Parathyroid adenoma (tissue), 2 donors: ENCODE data around the gene PGM5.

Experiments
- H2AFZ ChIP-seq: fragments of 300-600 bp; sonication (generic); one replicate; pipeline ENCODE4 v1.7.0; 2017; ENCODE audit warnings: antibody characterized with exemption, mild to moderate bottlenecking
- H3K27ac ChIP-seq: fragments of 300-600 bp; sonication (generic); one replicate; pipeline ENCODE4 v1.7.0; 2017
- H3K27me3 ChIP-seq: fragments of 300-600 bp; sonication (generic); one replicate; pipeline ENCODE4 v1.7.0; 2017; ENCODE audit warnings: low read length; ENCODE audit not compliant: control insufficient read depth, insufficient read depth
- H3K36me3 ChIP-seq: fragments of 300-600 bp; sonication (generic); one replicate; pipeline ENCODE4 v1.7.0; 2017; ENCODE audit warnings: low read length; ENCODE audit not compliant: control insufficient read depth, insufficient read depth
- H3K4me1 ChIP-seq: fragments of 300-600 bp; sonication (generic); one replicate; pipeline ENCODE4 v1.7.0; 2017; ENCODE audit warnings: control low read depth
- H3K4me2 ChIP-seq: fragments of 300-600 bp; sonication (generic); one replicate; pipeline ENCODE4 v1.7.0; 2017; ENCODE audit warnings: low read length
- H3K4me3 ChIP-seq: fragments of 300-600 bp; sonication (generic); one replicate; pipeline ENCODE4 v1.7.0; 2017; ENCODE audit warnings: low read depth, low read length
- H3K79me2 ChIP-seq: fragments of 300-600 bp; sonication (generic); one replicate; pipeline ENCODE4 v1.7.0; 2017; ENCODE audit warnings: control low read depth
- H3K9ac ChIP-seq: fragments of 300-600 bp; sonication (generic); one replicate; pipeline ENCODE4 v1.7.0; 2017; ENCODE audit warnings: mild to moderate bottlenecking
- H3K9me3 ChIP-seq: fragments of 300-600 bp; sonication (generic); one replicate; pipeline ENCODE4 v1.7.0; 2017; ENCODE audit warnings: low read length; ENCODE audit not compliant: control insufficient read depth
- TF ChIP-seq, protein P1 (sequence below): fragments of 300-600 bp; sonication (generic); IDR thresholded peaks from one replicate; pipeline ENCODE4 v1.7.0; 2017; ENCODE audit warnings: antibody characterized with exemption, mild to moderate bottlenecking
- donor health status: primary hyperparathyroidism.

The PGM5 gene

GRCh38 chr9:68476422-68476821 is 120.0 kb downstream of the PGM5 start:
- H3K4me1 ChIP-seq: no peaks in the 10 kb centered on the region
- TF ChIP-seq, protein P1, sequence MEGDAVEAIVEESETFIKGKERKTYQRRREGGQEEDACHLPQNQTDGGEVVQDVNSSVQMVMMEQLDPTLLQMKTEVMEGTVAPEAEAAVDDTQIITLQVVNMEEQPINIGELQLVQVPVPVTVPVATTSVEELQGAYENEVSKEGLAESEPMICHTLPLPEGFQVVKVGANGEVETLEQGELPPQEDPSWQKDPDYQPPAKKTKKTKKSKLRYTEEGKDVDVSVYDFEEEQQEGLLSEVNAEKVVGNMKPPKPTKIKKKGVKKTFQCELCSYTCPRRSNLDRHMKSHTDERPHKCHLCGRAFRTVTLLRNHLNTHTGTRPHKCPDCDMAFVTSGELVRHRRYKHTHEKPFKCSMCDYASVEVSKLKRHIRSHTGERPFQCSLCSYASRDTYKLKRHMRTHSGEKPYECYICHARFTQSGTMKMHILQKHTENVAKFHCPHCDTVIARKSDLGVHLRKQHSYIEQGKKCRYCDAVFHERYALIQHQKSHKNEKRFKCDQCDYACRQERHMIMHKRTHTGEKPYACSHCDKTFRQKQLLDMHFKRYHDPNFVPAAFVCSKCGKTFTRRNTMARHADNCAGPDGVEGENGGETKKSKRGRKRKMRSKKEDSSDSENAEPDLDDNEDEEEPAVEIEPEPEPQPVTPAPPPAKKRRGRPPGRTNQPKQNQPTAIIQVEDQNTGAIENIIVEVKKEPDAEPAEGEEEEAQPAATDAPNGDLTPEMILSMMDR: no peak
- H3K4me3 ChIP-seq: no peak overlapping the region
- H3K4me2 ChIP-seq: no peak overlapping the region
- no peak overlapping the region for H3K27ac ChIP-seq
- no peaks in the 10 kb centered on the region for H3K79me2 ChIP-seq
- H3K36me3 ChIP-seq: no peaks in the 10 kb centered on the region
- no peak overlapping the region for H2AFZ ChIP-seq
- H3K9ac ChIP-seq: no peak overlapping the region
- no peaks in the 10 kb centered on the region for H3K9me3 ChIP-seq
- H3K27me3 ChIP-seq: no peaks in the 10 kb centered on the region

DNA sequence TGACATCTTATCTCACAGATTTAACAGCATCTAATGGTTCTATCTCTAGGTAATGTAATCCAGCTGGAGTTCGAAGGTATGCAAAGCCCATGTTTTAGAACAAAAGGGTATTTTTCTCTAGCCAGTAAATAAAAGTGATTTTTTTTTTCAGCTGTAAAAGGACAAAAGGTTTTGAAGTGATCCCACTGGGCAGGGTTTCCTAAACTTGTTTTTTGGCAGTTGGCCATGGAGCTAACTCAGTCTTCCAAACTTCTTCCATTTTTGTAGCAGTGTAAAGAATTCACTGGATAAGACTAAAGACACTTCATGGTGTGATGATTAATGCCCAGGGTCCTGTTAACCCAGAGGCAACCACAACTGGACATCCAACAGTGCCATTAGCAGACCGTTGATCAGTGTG is 120.4 kb downstream of the PGM5 start:
- Histone ChIP-seq H3K27me3 (no peaks in the 10 kb centered on the region), H3K27ac (no peak overlapping the region), H3K9ac (no peak overlapping the region)

GRCh38 chr9:68480807-68481206 is 124.4 kb downstream of the PGM5 start:
- H3K4me2 ChIP-seq: no peak overlapping the region
- H2AFZ ChIP-seq: no peak overlapping the region
- no peaks in the 10 kb centered on the region for H3K36me3 ChIP-seq
- H3K27me3 ChIP-seq: no peaks in the 10 kb centered on the region
- no peak overlapping the region for H3K9ac ChIP-seq
- H3K79me2 ChIP-seq: no peaks in the 10 kb centered on the region
- H3K9me3 ChIP-seq: no peaks in the 10 kb centered on the region
- H3K4me3 ChIP-seq: no peak overlapping the region
- no peak overlapping the region for H3K27ac ChIP-seq
- no peaks in the 10 kb centered on the region for H3K4me1 ChIP-seq
- TF ChIP-seq, protein P1: no peak

More for the DNA sequence above, 120.4 kb downstream of the PGM5 start:
- H3K4me2 ChIP-seq: no peak overlapping the region
- no peaks in the 10 kb centered on the region for H3K9me3 ChIP-seq
- H3K79me2 ChIP-seq: no peaks in the 10 kb centered on the region
- no peak overlapping the region for H2AFZ ChIP-seq
- H3K36me3 ChIP-seq: no peaks in the 10 kb centered on the region
- TF ChIP-seq, protein P1: no peak
- H3K4me3 ChIP-seq: no peak overlapping the region
- H3K4me1 ChIP-seq: no peaks in the 10 kb centered on the region

GRCh38 chr9:68482548-68482947 is 126.1 kb downstream of the PGM5 start:
- H3K9ac ChIP-seq: no peak overlapping the region
- H3K4me2 ChIP-seq: no peak overlapping the region
- no peak overlapping the region for H3K4me3 ChIP-seq
- no peaks in the 10 kb centered on the region for H3K36me3 ChIP-seq
- H3K4me1 ChIP-seq: no peaks in the 10 kb centered on the region
- no peaks in the 10 kb centered on the region for H3K79me2 ChIP-seq
- TF ChIP-seq, protein P1: no peak
- H3K27ac ChIP-seq: no peak overlapping the region
- no peaks in the 10 kb centered on the region for H3K27me3 ChIP-seq
- no peak overlapping the region for H2AFZ ChIP-seq
- H3K9me3 ChIP-seq: no peaks in the 10 kb centered on the region

GRCh38 chr9:68488126-68488525 is 131.7 kb downstream of the PGM5 start:
- H3K9ac ChIP-seq: no peak overlapping the region
- H3K27me3 ChIP-seq: no peaks in the 10 kb centered on the region
- H3K36me3 ChIP-seq: no peaks in the 10 kb centered on the region
- no peaks in the 10 kb centered on the region for H3K4me1 ChIP-seq
- TF ChIP-seq, protein P1: no peak
- no peaks in the 10 kb centered on the region for H3K79me2 ChIP-seq
- no peak overlapping the region for H2AFZ ChIP-seq
- no peak overlapping the region for H3K4me3 ChIP-seq
- H3K27ac ChIP-seq: no peak overlapping the region
- H3K4me2 ChIP-seq: no peak overlapping the region
- no peaks in the 10 kb centered on the region for H3K9me3 ChIP-seq
